GM18909 (cell line): Measurements from ENCODE around the gene ANKRD36.
"Not testable (repeated sequence)": the region's sequence is repeated elsewhere in the genome, so short reads cannot be mapped to it uniquely, and the experiment has no call there.

ENCODE experiments used
- ATAC-seq: cut with Tn5 transposase; IDR thresholded peaks from one replicate; pipeline ENCODE4 v1.9.1; 2021; ENCODE audit warnings: mild to moderate bottlenecking; ENCODE audit not compliant: unreplicated experiment, poor library complexity

ANKRD36 gene

GRCh38 chr2:97268075-97268591 lies 155.2 kb downstream of the ANKRD36 start:
- not testable (repeated sequence) for ATAC-seq

GRCh38 chr2:97276232-97276798 lies 163.4 kb downstream of the ANKRD36 start:
- not testable (repeated sequence) for ATAC-seq

DNA sequence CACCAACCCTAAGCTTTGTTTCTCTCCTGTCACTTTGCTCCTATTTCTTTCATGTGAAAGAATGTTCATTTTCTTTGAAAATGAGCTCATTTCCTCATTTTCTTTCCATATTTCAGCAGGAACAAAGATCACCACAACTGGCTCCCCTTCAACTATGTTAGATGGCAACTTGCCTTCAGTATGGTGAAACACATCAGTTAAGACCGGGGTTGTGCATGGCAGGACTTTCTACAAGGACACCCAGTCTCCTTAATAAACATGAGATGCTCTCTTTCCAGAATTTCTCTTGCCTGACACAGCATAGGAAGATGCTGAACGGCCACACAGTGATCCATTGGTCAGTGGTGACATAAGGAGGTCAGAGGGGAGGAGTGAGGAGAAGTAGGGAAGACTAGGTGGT lies 172.2 kb downstream of the ANKRD36 start:
- ATAC-seq = not testable (repeated sequence)

GRCh38 chr2:97293687-97294086 lies 180.7 kb downstream of the ANKRD36 start:
- ATAC-seq = not testable (repeated sequence)
